H9 (cell line): Measurements from ENCODE around the gene NCMAP. TPM values are rescaled to one million over a fixed set of nuclear protein-coding genes. Genes with fewer than 3 reads are reported as not detected.

Experiments used
- DNase-seq: peaks from one replicate; pipeline ENCODE4 v3.0.0-alpha.2; 2017
- H2AFZ ChIP-seq: one replicate; pipeline ENCODE4 v1.6.1; 2013; ENCODE audit warnings: mild to moderate bottlenecking, low read length, control low read depth, moderate library complexity
- H2AK5ac ChIP-seq: 2 replicates; pipeline ENCODE4 v1.6.1; 2013; ENCODE audit warnings: low read length, control low read depth, mixed read lengths; ENCODE audit not compliant: insufficient read length
- H2BK120ac ChIP-seq: one replicate; pipeline ENCODE4 v1.6.1; 2013; ENCODE audit warnings: low read depth, mild to moderate bottlenecking, low read length, control low read depth, inconsistent platforms; ENCODE audit not compliant: poor library complexity, severe bottlenecking
- H2BK12ac ChIP-seq: 2 replicates; pipeline ENCODE4 v1.6.1; 2013; ENCODE audit warnings: low read length, control low read depth, mixed read lengths, low read depth; ENCODE audit not compliant: insufficient read length
- H2BK15ac ChIP-seq: 2 replicates; pipeline ENCODE4 v1.6.1; 2013; ENCODE audit warnings: low read depth, low read length, control low read depth
- H2BK20ac ChIP-seq: one replicate; pipeline ENCODE4 v1.6.1; 2013; ENCODE audit warnings: low read depth, mild to moderate bottlenecking, low read length, control low read depth, inconsistent platforms; ENCODE audit not compliant: poor library complexity, severe bottlenecking
- H2BK5ac ChIP-seq: 2 replicates; pipeline ENCODE4 v1.6.1; 2013; ENCODE audit warnings: low read length, control low read depth, mixed read lengths; ENCODE audit not compliant: insufficient read length
- H3K14ac ChIP-seq: 2 replicates; pipeline ENCODE4 v1.6.1; 2013; ENCODE audit warnings: low read length, control low read depth; ENCODE audit not compliant: insufficient read depth
- H3K18ac ChIP-seq: 2 replicates; pipeline ENCODE4 v1.6.1; 2013; ENCODE audit warnings: low read depth, mild to moderate bottlenecking, mixed read lengths, low read length, control low read depth; ENCODE audit not compliant: insufficient read length
- H3K23ac ChIP-seq: 2 replicates; pipeline ENCODE4 v1.6.1; 2013; ENCODE audit warnings: low read length, control low read depth, mixed read lengths, low read depth; ENCODE audit not compliant: insufficient read length
- H3K23me2 ChIP-seq: 2 replicates; pipeline ENCODE4 v1.6.1; 2013; ENCODE audit warnings: low read depth, mild to moderate bottlenecking, mixed read lengths, low read length, control low read depth; ENCODE audit not compliant: insufficient read length, poor library complexity, severe bottlenecking
- H3K27ac ChIP-seq: 2 replicates; pipeline ENCODE4 v1.5.1; 2013; ENCODE audit warnings: low read length, control low read depth, mixed read lengths, low read depth; ENCODE audit not compliant: insufficient read length
- H3K27me3 ChIP-seq: 2 replicates; pipeline ENCODE4 v1.6.1; 2013; ENCODE audit warnings: low read length, control low read depth, inconsistent platforms; ENCODE audit not compliant: insufficient read depth
- H3K4ac ChIP-seq: 2 replicates; pipeline ENCODE4 v1.6.1; 2013; ENCODE audit warnings: low read depth, mild to moderate bottlenecking, control low read depth, inconsistent platforms, low read length, moderate library complexity
- H3K4me1 ChIP-seq: 2 replicates; pipeline ENCODE4 v1.6.1; 2013; ENCODE audit warnings: low read length, control low read depth, inconsistent platforms; ENCODE audit not compliant: insufficient read depth
- H3K4me2 ChIP-seq: 2 replicates; pipeline ENCODE4 v1.6.1; 2013; ENCODE audit warnings: low read length, control low read depth, mixed read lengths; ENCODE audit not compliant: insufficient read length, insufficient read depth
- H3K56ac ChIP-seq: 2 replicates; pipeline ENCODE4 v1.6.1; 2013; ENCODE audit warnings: low read depth, mild to moderate bottlenecking, mixed read lengths, low read length, control low read depth; ENCODE audit not compliant: insufficient read length
- H3K79me1 ChIP-seq: 2 replicates; pipeline ENCODE4 v1.6.1; 2013; ENCODE audit warnings: low read depth, mild to moderate bottlenecking, moderate library complexity, low read length, control low read depth, inconsistent platforms; ENCODE audit not compliant: insufficient read depth, poor library complexity, severe bottlenecking
- H3K79me2 ChIP-seq: 2 replicates; pipeline ENCODE4 v1.6.1; 2013; ENCODE audit warnings: low read length, control low read depth, inconsistent platforms; ENCODE audit not compliant: insufficient read depth
- H3K9ac ChIP-seq: 2 replicates; pipeline ENCODE4 v1.6.1; 2013; ENCODE audit warnings: low read length, control low read depth, mixed read lengths; ENCODE audit not compliant: insufficient read length; ENCODE audit errors: extremely low read depth
- H3K9me3 ChIP-seq: one replicate; pipeline ENCODE4 v1.6.1; 2013; ENCODE audit warnings: low read depth, low read length, inconsistent platforms; ENCODE audit not compliant: control insufficient read depth
- H3T11ph ChIP-seq: one replicate; pipeline ENCODE4 v1.6.1; 2013; ENCODE audit warnings: mild to moderate bottlenecking, low read length, control low read depth, inconsistent platforms
- H4K20me1 ChIP-seq: one replicate; pipeline ENCODE4 v1.6.1; 2013; ENCODE audit not compliant: control insufficient read depth, insufficient read length, insufficient read depth
- H4K5ac ChIP-seq: 2 replicates; pipeline ENCODE4 v1.6.1; 2013; ENCODE audit warnings: low read depth, mild to moderate bottlenecking, mixed read lengths, low read length, control low read depth; ENCODE audit not compliant: insufficient read length
- H4K8ac ChIP-seq: replicated peaks from 2 replicates; pipeline ENCODE4 v1.6.1; 2013; ENCODE audit warnings: low read length, control low read depth, mixed read lengths, low read depth; ENCODE audit not compliant: insufficient read length
- H4K91ac ChIP-seq: 2 replicates; pipeline ENCODE4 v1.6.1; 2013; ENCODE audit warnings: low read depth, mild to moderate bottlenecking, moderate library complexity, mixed read lengths, low read length, control low read depth; ENCODE audit not compliant: insufficient read length
- H3K27ac Mint-ChIP-seq, 3 experiments: 2 replicates in 2 of 3; 3 replicates in 1 of 3; pipeline ENCODE4 v1.8.0; 2020 to 2021; ENCODE audit warnings: mixed read lengths in 3 of 3, mild to moderate bottlenecking in 1 of 3, moderate library complexity in 1 of 3
- H3K27me3 Mint-ChIP-seq: 2 replicates; pipeline ENCODE4 v1.8.0; 2021; ENCODE audit warnings: low read depth, mild to moderate bottlenecking, moderate library complexity, mixed read lengths
- H3K36me3 Mint-ChIP-seq, 3 experiments: 2 replicates in 2 of 3; 3 replicates in 1 of 3; pipeline ENCODE4 v1.8.0; 2020 to 2021; ENCODE audit warnings: low read depth in 3 of 3, mixed read lengths in 3 of 3; ENCODE audit not compliant: insufficient read depth in 1 of 3
- H3K4me1 Mint-ChIP-seq, 2 experiments: 2 replicates each; pipeline ENCODE4 v1.8.0; 2020; ENCODE audit warnings: mixed read lengths in 2 of 2
- H3K4me3 Mint-ChIP-seq, 2 experiments: 2 replicates in 1 of 2; 3 replicates in 1 of 2; pipeline ENCODE4 v1.8.0; 2020 to 2021; ENCODE audit warnings: mild to moderate bottlenecking in 2 of 2, mixed read lengths in 2 of 2, moderate library complexity in 1 of 2
- H3K9me3 Mint-ChIP-seq, 2 experiments: 2 replicates in 1 of 2; 3 replicates in 1 of 2; pipeline ENCODE4 v1.8.0; 2020; ENCODE audit warnings: mild to moderate bottlenecking in 2 of 2, mixed read lengths in 2 of 2, moderate library complexity in 1 of 2
- CTCF ChIP-seq: fragments of 200-600 bp; sonication (generic); conservative IDR thresholded peaks from 3 replicates; pipeline ENCODE4 v1.8.0; 2021; ENCODE audit warnings: antibody characterized with exemption, mild to moderate bottlenecking
- WGBS: extraction: QIAGEN DNeasy Blood & Tissue Kit; methylation state at CpG from one replicate; pipeline ENCODE4 v1.1.7; 2013; ENCODE audit warnings: missing lambda C conversion rate, low lambda C conversion rate, mixed read lengths; ENCODE audit not compliant: insufficient read length; ENCODE audit errors: extremely low coverage; 5-methylcytosine and 5-hydroxymethylcytosine counted together
- total RNA-seq: library from RNA; stranded (reverse); gene quantifications from 2 replicates; pipeline ENCODE4 v1.2.1, GENCODE V29; 2021

The NCMAP gene
- total RNA-seq, 1 experiment from 2014 or later, result 0.35 TPM

DNA sequence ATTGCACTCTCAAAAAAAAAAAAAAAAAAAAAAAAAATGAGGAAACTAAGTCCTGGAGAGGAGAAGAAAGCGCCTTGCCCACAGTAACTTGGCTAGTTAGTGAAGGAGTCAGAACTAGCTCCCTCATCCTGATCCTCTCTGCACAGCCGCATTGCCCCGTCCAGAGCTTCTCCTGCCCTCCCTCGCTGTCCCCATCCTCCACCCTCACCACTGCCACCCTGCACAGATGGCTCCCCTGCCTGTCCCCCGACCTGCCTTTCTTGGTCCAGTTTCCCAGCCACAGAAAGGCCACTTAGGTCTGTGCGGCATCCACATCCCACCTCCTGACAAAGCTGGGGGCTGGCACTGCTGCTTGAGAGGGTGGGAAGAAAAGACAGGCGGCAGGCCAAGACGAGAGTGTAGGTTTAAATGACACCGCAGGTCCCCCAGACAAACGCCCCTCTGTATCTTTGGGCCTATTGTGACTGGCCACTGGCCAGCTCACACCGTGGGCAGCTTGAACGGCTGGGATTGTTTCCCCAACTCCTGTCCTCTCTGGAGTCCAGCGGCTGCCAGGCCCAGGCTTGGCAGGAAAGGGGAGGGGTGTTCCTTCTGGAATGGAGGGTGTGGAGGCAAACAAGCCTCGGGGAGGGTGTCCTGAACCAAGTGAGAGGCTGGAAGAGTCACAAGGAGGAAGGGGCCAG is 20.2 kb downstream of the NCMAP start:
- H4K20me1 ChIP-seq, result no peaks in the 10 kb centered on the region
- H3K79me1 ChIP-seq, result no peaks in the 10 kb centered on the region
- no peak overlapping the region for H3K18ac ChIP-seq
- no peak overlapping the region for H3K9ac ChIP-seq
- no peak overlapping the region for H2BK120ac ChIP-seq
- no peak overlapping the region for H3K23ac ChIP-seq
- Mint-ChIP-seq H3K4me3 (no peak overlapping the region), H3K36me3 (no peaks in the 10 kb centered on the region), H3K27me3 (no peaks in the 10 kb centered on the region), H3K9me3 (no peaks in the 10 kb centered on the region), H3K4me1 (peaks cover 0 to 2% of the 10 kb centered on the region in 2 experiments; a peak in 1 of 4 replicates), H3K27ac (no peak overlapping the region; a peak in 1 of 7 replicates)
- no peaks in the 10 kb centered on the region for H3K9me3 ChIP-seq
- no peak overlapping the region for H3K56ac ChIP-seq
- H2AFZ ChIP-seq, result no peak overlapping the region
- H3K4ac ChIP-seq, result no peak overlapping the region
- H3K4me2 ChIP-seq, result no peak overlapping the region
- H2BK20ac ChIP-seq, result no peak overlapping the region
- H3K27ac ChIP-seq, result no peak overlapping the region
- H3T11ph ChIP-seq, result no peak overlapping the region
- no peak overlapping the region for H2AK5ac ChIP-seq
- DNase-seq, result no peak
- H4K5ac ChIP-seq, result no peak overlapping the region
- no peaks in the 10 kb centered on the region for H3K23me2 ChIP-seq
- TF ChIP-seq CTCF, result no peak
- H4K8ac ChIP-seq, result no peak overlapping the region
- no peak overlapping the region for H2BK12ac ChIP-seq
- no peak overlapping the region for H2BK5ac ChIP-seq
- H3K27me3 ChIP-seq, result no peaks in the 10 kb centered on the region
- H3K4me1 ChIP-seq, result no peaks in the 10 kb centered on the region
- no peak overlapping the region for H2BK15ac ChIP-seq
- no peak overlapping the region; the same call in 1 of the 2 replicates for H3K14ac ChIP-seq
- WGBS, result no CpG with 5 or more reads among the region's 14 CpGs
- no peak overlapping the region for H4K91ac ChIP-seq
- no peaks in the 10 kb centered on the region for H3K79me2 ChIP-seq
